Measurements from ENCODE around the gene COL1A2. TPM values are rescaled to one million over a fixed set of nuclear protein-coding genes. Genes with fewer than 3 reads are reported as not detected.

COL1A2 gene
- total and polyA plus RNA-seq, 2 of the 8 experiments (the other 6 are each of a cell fraction or from before 2014, with no cell fraction given) = 45.2 to 87.2 TPM

DNA sequence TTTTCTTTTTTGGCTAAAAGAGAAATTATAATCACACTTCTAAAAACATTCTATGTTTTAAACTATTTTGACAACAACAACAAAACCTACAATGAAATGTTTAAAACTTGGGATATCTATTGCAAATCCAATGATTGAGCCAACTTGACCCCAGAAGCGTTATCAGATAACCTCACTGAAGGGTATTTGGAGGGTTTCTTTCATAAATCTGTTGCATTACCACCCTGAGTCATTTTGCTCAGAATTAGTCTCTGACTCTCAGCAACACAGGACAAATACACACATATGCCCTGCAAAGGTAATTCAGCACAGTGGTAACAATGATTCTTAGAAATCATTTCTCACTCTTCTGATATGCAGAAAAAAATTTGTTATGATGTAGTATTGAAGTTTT, 2.3 kb upstream of the COL1A2 start:
- peaks cover 0 to 3% (median 0%) of the 10 kb centered on the region in 4 experiments; a peak in 3 of 7 replicates for H3K27me3 ChIP-seq (replicated peaks in 1 of 4; ENCODE audit: control insufficient read depth in 3 of 4, extremely low read depth in 1 of 4, insufficient read depth in 3 of 4, low read length in 3 of 4)
- H3K4me3 ChIP-seq (ENCODE audit: extremely low read depth in 1 of 4, insufficient read depth in 2 of 4, low read depth in 3 of 4, low read length in 4 of 4) = peak overlapping the region in 1 of 4 experiments; percentile 66; a peak in 1 of 8 replicates
- WGBS, 2 experiments (ENCODE audit: extremely low coverage in 1 of 2, insufficient coverage in 1 of 2, insufficient read length in 1 of 2, insufficient replicate concordance in 2 of 2, low coverage in 1 of 2, low lambda C conversion rate in 2 of 2, missing lambda C conversion rate in 1 of 2) = 53% methylated on average over 1 of the region's 1 CpG; no CpG with 5 or more reads in 1 of the 2 experiments
- FAIRE-seq (no peak), DNase-seq (ENCODE audit: low read depth in 1 of 2, low spot score in 2 of 2) (no peak)
- H3K27ac ChIP-seq (ENCODE audit: low read depth, low read length) = no peak overlapping the region
- H4K5ac ChIP-seq (ENCODE audit: insufficient read length, low read depth, low read length) = no peak overlapping the region
- CTCF ChIA-PET (ENCODE audit: partially characterized antibody) = interaction anchor here (1.4 to 12.4 kb wide), 3 partner anchors 99 to 105 kb away, joined by 3 to 372 read pairs (median 11); no protein-coding TSS in a partner anchor
- H4K8ac ChIP-seq (ENCODE audit: extremely low read depth, insufficient read depth, low read length) = no peak overlapping the region
- H2BK12ac ChIP-seq (ENCODE audit: low read depth, low read length) = no peak overlapping the region
- no peak overlapping the region for H3K9ac ChIP-seq (replicated peaks in 1 of 4; ENCODE audit: extremely low read depth in 1 of 4, low read depth in 3 of 4, low read length in 3 of 4)
- H2AK5ac ChIP-seq (ENCODE audit: low read depth, low read length) = no peak overlapping the region
- no peak overlapping the region for H2BK5ac ChIP-seq (ENCODE audit: low read depth, low read length)
- no peak overlapping the region for H3K4ac ChIP-seq (replicated peaks; ENCODE audit: insufficient read length, low read depth, low read length)
- peaks cover 14% of the 10 kb centered on the region for H3K23me2 ChIP-seq (ENCODE audit: low read depth, low read length)
- no peak overlapping the region for H2BK15ac ChIP-seq (ENCODE audit: low read length)
- no peaks in the 10 kb centered on the region for H3K79me1 ChIP-seq (ENCODE audit: low read depth, low read length)
- H4K91ac ChIP-seq (replicated peaks; ENCODE audit: insufficient read length, low read length) = no peak overlapping the region
- H3K79me2 ChIP-seq (ENCODE audit: control insufficient read depth in 1 of 2, insufficient read depth in 2 of 2, low read length in 2 of 2) = peaks cover 0 to 14% of the 10 kb centered on the region in 2 experiments; a peak in 2 of 4 replicates
- H2BK20ac ChIP-seq (ENCODE audit: low read length) = no peak overlapping the region
- H3K23ac ChIP-seq (ENCODE audit: insufficient read length) = no peak overlapping the region
- H3K18ac ChIP-seq (ENCODE audit: extremely low read depth, low read length) = no peak overlapping the region; the same call in 1 of the 2 replicates
- no peaks in the 10 kb centered on the region for H3K36me3 ChIP-seq (ENCODE audit: control insufficient read depth in 2 of 4, insufficient read depth in 4 of 4, low read length in 3 of 4)
- H3K56ac ChIP-seq (replicated peaks; ENCODE audit: insufficient read length, low read depth, low read length) = no peak overlapping the region
- no peak overlapping the region for H2BK120ac ChIP-seq (replicated peaks; ENCODE audit: low read depth, low read length)
- POLR2A ChIA-PET (ENCODE audit: partially characterized antibody) = interaction anchor here (0.6 kb wide), 1 partner anchor 523 kb away, joined by 3 read pairs; no protein-coding TSS in a partner anchor
- H3K4me2 ChIP-seq (ENCODE audit: insufficient read depth in 1 of 2, low read depth in 2 of 2, low read length in 2 of 2) = peak overlapping the region in 1 of 2 experiments; percentile 27; a peak in 1 of 4 replicates
- H3K9me3 ChIP-seq (ENCODE audit: insufficient read depth in 2 of 2, low read depth in 1 of 2, low read length in 1 of 2) = no peaks in the 10 kb centered on the region
- H3K4me1 ChIP-seq (replicated peaks in 1 of 4; ENCODE audit: control insufficient read depth in 3 of 4, insufficient read depth in 4 of 4, low read length in 3 of 4) = peaks cover 4 to 24% (median 13%) of the 10 kb centered on the region in 4 experiments; a peak in 6 of 7 replicates
- no peak overlapping the region for H2AFZ ChIP-seq (ENCODE audit: low read length)
- no peaks in the 10 kb centered on the region for H4K20me1 ChIP-seq (replicated peaks in 1 of 2; ENCODE audit: control insufficient read depth in 1 of 2, insufficient read depth in 2 of 2, low read length in 2 of 2)
- H3K14ac ChIP-seq (ENCODE audit: insufficient read length) = no peak overlapping the region
- TF ChIP-seq TBP (IDR thresholded peaks at IDR 0.05; ENCODE audit: low read depth, low read length) (no peak), ZNF274 (IDR thresholded peaks at IDR 0.05; ENCODE audit: borderline replicate concordance, extremely low read depth, low read length) (no peak)
